PC-9 (cell line): Measurements from ENCODE around the gene HERPUD2. TPM values are rescaled to one million over a fixed set of nuclear protein-coding genes. Genes with fewer than 3 reads are reported as not detected.
"Not testable (repeated sequence)": the region's sequence is repeated elsewhere in the genome, so short reads cannot be mapped to it uniquely, and the experiment has no call there.

Experiments
- BruUV-seq: library from RNA; stranded (reverse); fragments of 400-500 nt; replicated peaks from 2 replicates; lab custom pipeline; 2021; lab: Mats Ljungman, UMichigan
- CTCF ChIA-PET: fragments of 300-600 bp; sonication (Branson Sonifier 250); formaldehyde crosslinking; loops from one replicate; lab custom pipeline; 2022; ENCODE audit warnings: antibody characterized with exemption; lab: Charles Lee
- POLR2A ChIA-PET: fragments of 300-600 bp; sonication (Branson Sonifier 250); formaldehyde crosslinking; loops from one replicate; lab custom pipeline; 2022; ENCODE audit warnings: antibody characterized with exemption; ENCODE audit not compliant: unreplicated experiment; lab: Charles Lee
- DNase-seq, 2 experiments: peaks; one replicate each; pipeline versions ENCODE4 v3.0.0 to v3.0.0-alpha.2; 2015 to 2022; ENCODE audit warnings: mixed read lengths in 1 of 2
- H2AFZ ChIP-seq: fragments of 200-600 bp; sonication (generic); 2 replicates; pipeline ENCODE4 v1.8.1; 2017; ENCODE audit warnings: antibody characterized with exemption
- H3F3A ChIP-seq: fragments of 200-600 bp; sonication (generic); 2 replicates; pipeline ENCODE4 v1.8.1; 2017; ENCODE audit warnings: antibody characterized with exemption, mild to moderate bottlenecking, low read depth; ENCODE audit not compliant: insufficient read depth
- H3K27ac ChIP-seq: fragments of 200-600 bp; sonication (generic); 2 replicates; pipeline ENCODE4 v1.6.1; 2016; ENCODE audit warnings: mixed run types
- H3K27me3 ChIP-seq: fragments of 200-600 bp; sonication (generic); 2 replicates; pipeline ENCODE4 v1.6.1; 2016; ENCODE audit warnings: low read depth, mixed run types; ENCODE audit not compliant: insufficient read depth
- H3K36me3 ChIP-seq: fragments of 200-600 bp; sonication (generic); 2 replicates; pipeline ENCODE4 v1.6.1; 2016; ENCODE audit warnings: low read depth, mixed run types
- H3K4me1 ChIP-seq: fragments of 200-600 bp; sonication (generic); replicated peaks from 2 replicates; pipeline ENCODE4 v1.6.1; 2016; ENCODE audit warnings: mixed run types; ENCODE audit not compliant: insufficient read depth
- H3K4me2 ChIP-seq: fragments of 200-600 bp; sonication (generic); 2 replicates; pipeline ENCODE4 v1.6.1; 2017; ENCODE audit warnings: mixed run types
- H3K4me3 ChIP-seq: fragments of 200-600 bp; sonication (generic); 2 replicates; pipeline ENCODE4 v1.6.1; 2016; ENCODE audit warnings: mixed run types
- H3K79me2 ChIP-seq: fragments of 200-600 bp; sonication (generic); 2 replicates; pipeline ENCODE4 v1.6.1; 2017; ENCODE audit warnings: low read depth, mixed run types
- H3K9me2 ChIP-seq: fragments of 200-600 bp; sonication (generic); 2 replicates; pipeline ENCODE4 v1.8.1; 2017; ENCODE audit warnings: mild to moderate bottlenecking; ENCODE audit not compliant: insufficient read depth
- H3K9me3 ChIP-seq: fragments of 200-600 bp; sonication (generic); 2 replicates; pipeline ENCODE4 v1.8.1; 2016; ENCODE audit warnings: low read depth; ENCODE audit not compliant: insufficient read depth
- H4K20me1 ChIP-seq: fragments of 200-600 bp; sonication (generic); 2 replicates; pipeline ENCODE4 v1.8.1; 2017; ENCODE audit not compliant: insufficient read depth
- EZH2 ChIP-seq: fragments of 200-600 bp; sonication (generic); IDR thresholded peaks from 2 replicates; pipeline ENCODE4 v1.8.0; 2017; ENCODE audit warnings: antibody characterized with exemption, low read depth
- intact Hi-C: fragments of 100-400 bp; cut with micrococcal nuclease; formaldehyde crosslinking; loops from one replicate; pipeline ENCODE4 v1.10.0; 2022; ENCODE audit not compliant: unreplicated experiment
- total RNA-seq: library from RNA; stranded (reverse); gene quantifications from 2 replicates; pipeline ENCODE4 v1.2.3, GENCODE V29; 2021
- TF ChIP-seq, protein P1 (sequence below): fragments of 200-600 bp; sonication (generic); conservative IDR thresholded peaks from 2 replicates; pipeline ENCODE4 v1.6.1; 2017; ENCODE audit warnings: mixed run types, antibody characterized with exemption, mild to moderate bottlenecking, moderate library complexity

Gene HERPUD2
- total RNA-seq, 1 experiment from 2014 or later, result 53.4 TPM

DNA sequence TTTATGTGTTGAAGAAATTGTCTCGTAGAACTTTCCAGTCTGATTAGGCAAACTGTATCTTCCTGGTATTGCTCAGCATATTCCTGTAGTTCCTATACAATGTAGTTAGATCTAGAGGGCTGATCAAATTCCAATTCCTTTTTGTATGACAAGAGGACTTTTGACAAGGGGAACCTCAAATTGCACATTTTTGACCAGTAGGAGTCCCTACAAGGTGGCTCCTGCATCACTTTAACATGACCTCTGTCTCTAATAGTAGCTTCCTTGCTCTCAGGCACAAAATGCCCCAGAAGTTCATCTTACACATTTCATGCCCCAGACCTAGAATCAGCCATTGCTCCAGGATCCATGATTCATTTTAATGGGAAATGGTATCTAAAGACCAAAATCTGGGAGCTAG is 18.7 kb downstream of the HERPUD2 start:
- Histone ChIP-seq H3K9me2 (no peaks in the 10 kb centered on the region), H3F3A (peaks cover 7% of the 10 kb centered on the region; the same call in 1 of the 2 replicates), H3K36me3 (no peaks in the 10 kb centered on the region; the same call in 1 of the 2 replicates), H3K27ac (no peak overlapping the region), H3K4me1 (no peaks in the 10 kb centered on the region), H2AFZ (no peak overlapping the region), H3K4me3 (no peak overlapping the region), H3K4me2 (no peak overlapping the region), H3K27me3 (no peaks in the 10 kb centered on the region), H3K9me3 (no peaks in the 10 kb centered on the region), H3K79me2 (peaks cover 48% of the 10 kb centered on the region), H4K20me1 (peaks cover 29% of the 10 kb centered on the region)
- ChIA-PET POLR2A (no interaction called here), CTCF (no interaction called here)
- intact Hi-C loops, result no loop called here
- no peak for DNase-seq
- no TSS peak for BruUV-seq
- TF ChIP-seq EZH2, result no peak
- TF ChIP-seq, protein P1, sequence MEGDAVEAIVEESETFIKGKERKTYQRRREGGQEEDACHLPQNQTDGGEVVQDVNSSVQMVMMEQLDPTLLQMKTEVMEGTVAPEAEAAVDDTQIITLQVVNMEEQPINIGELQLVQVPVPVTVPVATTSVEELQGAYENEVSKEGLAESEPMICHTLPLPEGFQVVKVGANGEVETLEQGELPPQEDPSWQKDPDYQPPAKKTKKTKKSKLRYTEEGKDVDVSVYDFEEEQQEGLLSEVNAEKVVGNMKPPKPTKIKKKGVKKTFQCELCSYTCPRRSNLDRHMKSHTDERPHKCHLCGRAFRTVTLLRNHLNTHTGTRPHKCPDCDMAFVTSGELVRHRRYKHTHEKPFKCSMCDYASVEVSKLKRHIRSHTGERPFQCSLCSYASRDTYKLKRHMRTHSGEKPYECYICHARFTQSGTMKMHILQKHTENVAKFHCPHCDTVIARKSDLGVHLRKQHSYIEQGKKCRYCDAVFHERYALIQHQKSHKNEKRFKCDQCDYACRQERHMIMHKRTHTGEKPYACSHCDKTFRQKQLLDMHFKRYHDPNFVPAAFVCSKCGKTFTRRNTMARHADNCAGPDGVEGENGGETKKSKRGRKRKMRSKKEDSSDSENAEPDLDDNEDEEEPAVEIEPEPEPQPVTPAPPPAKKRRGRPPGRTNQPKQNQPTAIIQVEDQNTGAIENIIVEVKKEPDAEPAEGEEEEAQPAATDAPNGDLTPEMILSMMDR, result no peak

DNA sequence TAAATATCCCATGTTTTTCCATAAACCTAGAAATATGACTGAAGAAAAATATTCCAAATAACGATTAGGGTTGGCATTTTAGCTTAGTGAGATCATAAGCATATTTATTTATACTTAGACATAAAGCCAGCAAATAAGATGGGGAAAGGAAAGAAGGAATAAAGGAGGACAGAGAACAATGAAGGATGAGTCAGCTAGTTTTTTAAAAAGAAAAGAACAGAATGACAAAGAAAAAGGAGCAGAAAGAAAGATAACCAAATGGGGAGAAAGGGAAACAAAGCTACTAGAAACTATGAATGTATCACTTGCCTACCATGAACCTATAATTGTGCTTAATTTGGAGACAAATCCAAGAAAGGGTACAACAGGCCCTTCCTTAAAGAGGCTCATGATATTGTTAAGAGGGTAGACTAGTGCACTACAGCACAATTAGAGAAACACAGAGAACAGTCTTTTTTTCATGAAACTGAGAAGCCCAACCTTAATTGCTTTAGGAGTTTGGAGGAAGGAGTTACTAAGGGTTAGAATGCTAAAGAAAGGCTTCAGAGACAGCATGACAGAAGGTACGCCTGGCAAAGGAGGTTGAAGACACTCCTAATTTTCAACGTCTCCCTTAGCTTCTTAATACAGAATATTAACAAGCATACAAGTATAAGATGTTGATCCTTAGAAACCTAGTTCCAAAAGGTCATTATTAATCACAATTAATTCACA is 23.9 kb downstream of the HERPUD2 start:
- BruUV-seq, result no TSS peak
- ChIA-PET POLR2A (interaction anchor here (0.6 to 0.7 kb wide), 2 partner anchors 9 to 130 kb away, joined by 4 to 6 read pairs; partner anchors contain the start of gene SEPTIN7), CTCF (interaction anchor here (0.5 kb wide), 1 partner anchor 397 kb away, joined by 4 read pairs; no protein-coding TSS in a partner anchor)
- Histone ChIP-seq H3F3A (peaks cover 2% of the 10 kb centered on the region; the same call in 1 of the 2 replicates), H3K27ac (no peak overlapping the region), H2AFZ (no peak overlapping the region), H3K9me3 (no peaks in the 10 kb centered on the region), H3K27me3 (no peaks in the 10 kb centered on the region), H3K4me2 (no peak overlapping the region), H3K9me2 (no peaks in the 10 kb centered on the region), H3K4me1 (no peaks in the 10 kb centered on the region), H4K20me1 (peaks cover 9% of the 10 kb centered on the region), H3K79me2 (peaks cover 16% of the 10 kb centered on the region), H3K36me3 (peaks cover 27% of the 10 kb centered on the region), H3K4me3 (no peak overlapping the region)
- DNase-seq, result no peak
- intact Hi-C loops, result no loop called here
- no peak for TF ChIP-seq EZH2
- TF ChIP-seq, protein P1, result no peak

DNA sequence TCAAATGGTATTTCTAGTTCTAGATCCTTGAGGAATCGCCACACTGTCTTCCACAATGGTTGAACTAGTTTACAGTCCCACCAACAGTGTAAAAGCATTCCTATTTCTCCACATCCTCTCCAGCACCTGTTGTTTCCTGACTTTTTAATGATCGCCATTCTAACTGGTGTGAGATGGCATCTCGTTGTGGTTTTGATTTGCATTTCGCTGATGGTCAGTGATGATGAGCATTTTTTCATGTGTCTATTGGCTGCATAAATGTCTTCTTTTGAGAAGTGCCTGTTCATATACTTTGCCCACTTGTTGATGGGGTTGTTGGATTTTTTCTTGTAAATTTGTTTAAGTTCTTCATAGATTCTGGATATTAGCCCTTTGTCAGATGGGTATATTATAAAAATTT is 34.5 kb downstream of the HERPUD2 start:
- BruUV-seq, H4K20me1 ChIP-seq, H2AFZ ChIP-seq, DNase-seq, H3K4me1 ChIP-seq, H3K4me2 ChIP-seq, H3K27me3 ChIP-seq, H3F3A ChIP-seq, H3K36me3 ChIP-seq, CTCF ChIA-PET, H3K9me3 ChIP-seq, H3K4me3 ChIP-seq, H3K9me2 ChIP-seq, POLR2A ChIA-PET, intact Hi-C loops, H3K27ac ChIP-seq, H3K79me2 ChIP-seq: not testable (repeated sequence)
